DMS153 (cell line): ENCODE data around the gene SYNGR1.

Experiments used
- DNase-seq: peaks from one replicate; lab custom pipeline; 2025; lab: John Stamatoyannopoulos, UW

SYNGR1 gene

DNA sequence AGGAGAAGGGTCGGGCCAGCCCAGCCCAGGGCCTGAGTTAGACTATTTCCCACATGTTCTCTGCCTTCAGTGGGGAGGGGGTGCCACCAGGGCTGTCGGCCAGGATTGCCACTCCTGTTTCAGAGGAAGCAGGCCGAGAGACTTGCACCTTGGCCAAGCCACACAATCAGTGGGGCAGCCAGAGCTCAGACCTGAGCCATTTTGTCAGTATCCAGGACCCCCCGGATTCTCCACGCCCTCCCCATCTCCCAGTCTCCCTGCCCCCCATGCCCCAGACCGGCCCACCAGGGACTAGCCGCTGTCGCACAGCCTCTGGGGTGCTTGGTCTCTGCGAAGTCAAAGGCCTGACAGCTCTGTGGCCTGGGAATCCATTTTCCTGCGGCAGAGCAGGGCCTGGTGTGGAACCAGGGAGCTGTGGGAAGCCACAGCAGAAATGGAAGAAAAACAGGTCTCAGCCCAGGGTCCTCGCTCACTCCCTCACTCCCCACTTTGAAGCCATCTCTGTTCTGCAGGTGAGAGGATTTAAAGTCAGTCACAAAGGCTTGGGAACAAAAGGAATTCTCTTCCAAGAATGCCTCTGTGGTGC is 81.5 kb downstream of the SYNGR1 start:
- DNase-seq: no peak

DNA sequence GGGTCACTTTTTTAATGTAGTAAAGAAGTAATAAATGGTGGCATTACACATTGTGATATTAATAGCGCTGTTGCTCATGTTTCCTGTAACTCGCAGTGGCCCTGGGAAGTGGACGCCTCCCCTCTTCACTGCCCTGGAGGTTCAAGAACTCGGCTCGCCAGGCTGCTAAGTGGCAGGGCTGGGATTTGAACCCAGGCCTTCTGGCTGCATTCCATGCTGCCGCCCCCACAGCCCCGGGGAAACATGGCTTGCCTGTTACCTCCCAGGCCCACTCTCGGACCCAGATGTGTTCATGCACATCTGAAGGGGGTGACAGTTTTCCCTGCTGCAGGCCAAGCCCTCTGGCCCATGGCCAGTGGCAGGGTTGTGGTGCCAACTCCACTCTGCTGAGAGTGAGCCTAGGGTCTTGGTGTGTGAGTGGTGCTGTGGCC is 82.0 kb downstream of the SYNGR1 start:
- no peak for DNase-seq

GRCh38 chr22:39432361-39432811 is 82.6 kb downstream of the SYNGR1 start:
- DNase-seq: no peak

DNA sequence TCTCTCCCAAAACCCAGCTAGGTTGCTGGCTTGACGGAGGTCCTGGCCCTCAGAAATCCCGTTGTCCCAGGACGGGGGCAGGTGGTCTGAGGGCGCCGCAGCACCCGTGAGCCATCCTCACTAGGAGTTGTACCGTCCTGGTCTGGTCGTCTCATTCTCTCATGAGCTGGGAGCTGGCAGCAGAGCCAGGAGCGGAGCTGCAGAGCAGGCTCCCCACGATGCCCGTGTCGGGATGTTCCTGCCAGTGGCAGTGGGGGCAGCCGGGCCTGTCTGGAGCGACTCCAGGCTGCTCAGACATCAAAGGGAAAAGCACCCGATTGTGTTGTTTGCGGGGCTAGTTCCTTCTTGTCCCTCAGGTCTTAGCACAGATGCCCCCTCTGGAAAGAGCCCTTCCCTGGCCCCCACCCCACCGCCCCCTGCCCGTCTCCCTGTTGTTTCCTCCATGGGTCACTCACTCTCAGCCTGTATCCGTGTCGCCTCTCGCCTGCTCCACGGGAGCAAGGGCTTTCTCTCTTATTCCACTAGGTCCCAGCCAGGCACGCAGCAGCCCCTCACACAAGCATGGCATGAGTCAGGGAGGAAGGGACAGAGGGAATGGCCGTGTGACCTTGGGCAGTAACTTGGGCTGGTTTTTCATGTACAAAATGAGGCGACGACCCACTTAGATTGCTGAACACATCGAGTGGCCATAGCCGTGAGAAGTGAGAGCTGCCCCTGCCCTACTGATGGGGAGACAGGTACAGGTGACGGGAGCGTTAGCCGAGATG is 83.9 kb downstream of the SYNGR1 start:
- DNase-seq: no peak

GRCh38 chr22:39434243-39434653 is 84.5 kb downstream of the SYNGR1 start:
- no peak for DNase-seq

GRCh38 chr22:39434721-39435120 is 84.9 kb downstream of the SYNGR1 start:
- no peak for DNase-seq
